Kidney (tissue), 14 donors: Measurements from ENCODE around the gene SLC19A3. TPM values are rescaled to one million over a fixed set of nuclear protein-coding genes. Genes with fewer than 3 reads are reported as not detected.

ENCODE experiments used
- DNase-seq, 5 donors: peaks; one replicate each; pipeline ENCODE4 v3.0.0-alpha.2; 2013 to 2020
- FAIRE-seq: peaks from 2 replicates; lab custom pipeline; 2012; peaks lifted over from hg19 to GRCh38; lab: Jason Lieb, UNC
- H3K27ac ChIP-seq, 2 donors: one replicate each; pipeline ENCODE4 v1.7.0; 2013; ENCODE audit warnings: low read depth in 2 of 2, low read length in 2 of 2, inconsistent platforms in 1 of 2
- H3K27me3 ChIP-seq: one replicate; pipeline ENCODE4 v1.7.1; 2013; ENCODE audit warnings: low read length, inconsistent platforms; ENCODE audit not compliant: control insufficient read depth, insufficient read depth
- H3K36me3 ChIP-seq, 3 donors: one replicate each; pipeline versions ENCODE4 v1.7.0 to v1.7.1; 2013; ENCODE audit warnings: low read length in 3 of 3, control low read depth in 1 of 3, inconsistent platforms in 1 of 3; ENCODE audit not compliant: insufficient read depth in 3 of 3, control insufficient read depth in 2 of 3
- H3K4me1 ChIP-seq, 3 donors: one replicate each; pipeline versions ENCODE4 v1.7.0 to v1.7.1; 2013; ENCODE audit warnings: low read length in 3 of 3, inconsistent platforms in 1 of 3, low read depth in 1 of 3; ENCODE audit not compliant: control insufficient read depth in 2 of 3, insufficient read depth in 2 of 3
- H3K4me3 ChIP-seq, 3 donors: one replicate each; pipeline versions ENCODE4 v1.7.0 to v1.8.1; 2013; ENCODE audit warnings: low read length in 3 of 3, control low read depth in 1 of 3, inconsistent platforms in 1 of 3
- H3K9ac ChIP-seq, 3 donors: one replicate each; pipeline versions ENCODE4 v1.7.0 to v1.7.1; 2013; ENCODE audit warnings: low read length in 3 of 3, control low read depth in 1 of 3, inconsistent platforms in 1 of 3
- H3K9me3 ChIP-seq, 3 donors: one replicate each; pipeline versions ENCODE4 v1.7.0 to v1.7.1; 2013; ENCODE audit warnings: low read length in 3 of 3, control low read depth in 1 of 3, inconsistent platforms in 1 of 3; ENCODE audit not compliant: control insufficient read depth in 2 of 3, insufficient read depth in 1 of 3
- intact Hi-C: fragments of 100-400 bp; cut with DNase I; formaldehyde crosslinking; loops from one replicate; pipeline ENCODE4 v1.11.1; 2022
- polyA plus RNA-seq: library from polyadenylated mRNA; stranded (reverse); fragments of 350-450 nt; fragmentation: Illumina TruSeq; extraction: RNeasy Lipid Tissue Mini Kit (QIAGEN cat#74804); gene quantifications from one replicate; pipeline ENCODE4 v1.2.3, GENCODE V29; 2014; ENCODE audit warnings: low read depth, low replicate concordance; ENCODE audit not compliant: insufficient read depth
- total RNA-seq: library from RNA; stranded (reverse); fragmentation: NEBNext Ultra II Directional; extraction: Animal tissue kit (Norgen Biotek cat#: 25700); gene quantifications from one replicate; pipeline ENCODE4 v1.2.1, GENCODE V29; 2021
- TF ChIP-seq, protein P1 (sequence below): IDR thresholded peaks from 3 replicates; pipeline ENCODE4 v1.5.1; 2012; ENCODE audit warnings: mild to moderate bottlenecking, moderate library complexity, borderline replicate concordance; ENCODE audit not compliant: insufficient read depth; ENCODE audit errors: extremely low read depth
- donor health status: control.
- donor health status: control.
- donor health status: control.
- donor health status: control.
- donor health status: control.
- donor health status: DM: yes; HTN: yes; CAD: no.
- donor health status: Normal renal cell carcinoma (clear cell type).

Gene SLC19A3
- total and polyA plus RNA-seq, 2 donors from 2014 or later = 4.4 to 8.3 TPM

DNA sequence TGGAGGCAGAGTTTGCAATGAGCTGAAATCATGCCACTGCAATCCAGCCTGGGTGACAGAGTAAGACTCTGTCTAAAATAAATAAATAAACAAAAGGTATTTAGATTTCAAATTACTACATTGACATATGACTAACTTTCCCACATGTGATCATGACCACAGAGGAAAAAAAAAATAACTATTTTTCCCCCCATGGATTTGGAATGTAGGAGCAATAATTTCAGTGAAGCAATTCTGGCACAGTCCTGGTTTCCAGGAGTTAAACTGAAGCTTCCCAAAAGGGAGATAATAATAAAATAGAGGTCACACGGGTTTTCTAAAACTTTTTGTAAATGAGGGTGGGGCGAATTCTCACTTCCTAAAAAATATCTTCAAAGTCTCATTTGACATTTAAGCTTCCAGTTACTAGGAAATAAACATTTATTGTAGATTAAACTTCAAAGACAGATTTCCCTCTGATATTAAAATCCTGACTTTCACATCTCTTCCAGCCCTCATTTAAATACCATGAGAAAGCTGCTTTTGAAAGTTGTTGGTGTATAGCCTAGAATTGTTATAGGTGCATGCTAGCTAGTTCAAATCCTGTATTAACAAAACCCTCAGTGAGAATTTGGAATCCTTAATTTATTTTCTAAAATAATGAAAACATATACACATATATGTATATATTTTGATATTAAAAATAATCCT lies 20.7 kb downstream of the SLC19A3 start:
- FAIRE-seq = no peak

DNA sequence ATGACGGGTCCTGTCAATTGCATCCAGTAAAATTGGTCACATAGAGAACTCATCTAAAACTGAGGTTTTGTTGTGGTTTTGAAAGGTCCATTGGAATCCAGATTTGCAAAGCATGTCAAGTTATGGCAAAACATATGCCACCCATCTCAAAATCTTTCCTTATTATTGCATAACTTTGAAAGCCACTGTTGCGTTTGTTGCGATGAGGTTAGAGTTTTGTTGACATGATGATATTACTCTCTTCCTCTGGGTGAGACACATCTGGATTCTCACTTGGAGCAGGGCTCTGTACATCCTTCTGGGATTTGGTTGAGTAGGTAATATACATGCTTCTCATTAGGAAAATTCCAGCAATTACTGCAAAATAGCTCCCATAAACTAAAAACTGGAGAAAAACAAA lies 30.6 kb downstream of the SLC19A3 start:
- intact Hi-C loops = no loop called here
- TF ChIP-seq, protein P1, sequence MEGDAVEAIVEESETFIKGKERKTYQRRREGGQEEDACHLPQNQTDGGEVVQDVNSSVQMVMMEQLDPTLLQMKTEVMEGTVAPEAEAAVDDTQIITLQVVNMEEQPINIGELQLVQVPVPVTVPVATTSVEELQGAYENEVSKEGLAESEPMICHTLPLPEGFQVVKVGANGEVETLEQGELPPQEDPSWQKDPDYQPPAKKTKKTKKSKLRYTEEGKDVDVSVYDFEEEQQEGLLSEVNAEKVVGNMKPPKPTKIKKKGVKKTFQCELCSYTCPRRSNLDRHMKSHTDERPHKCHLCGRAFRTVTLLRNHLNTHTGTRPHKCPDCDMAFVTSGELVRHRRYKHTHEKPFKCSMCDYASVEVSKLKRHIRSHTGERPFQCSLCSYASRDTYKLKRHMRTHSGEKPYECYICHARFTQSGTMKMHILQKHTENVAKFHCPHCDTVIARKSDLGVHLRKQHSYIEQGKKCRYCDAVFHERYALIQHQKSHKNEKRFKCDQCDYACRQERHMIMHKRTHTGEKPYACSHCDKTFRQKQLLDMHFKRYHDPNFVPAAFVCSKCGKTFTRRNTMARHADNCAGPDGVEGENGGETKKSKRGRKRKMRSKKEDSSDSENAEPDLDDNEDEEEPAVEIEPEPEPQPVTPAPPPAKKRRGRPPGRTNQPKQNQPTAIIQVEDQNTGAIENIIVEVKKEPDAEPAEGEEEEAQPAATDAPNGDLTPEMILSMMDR = no peak
- no peak overlapping the region for H3K9ac ChIP-seq
- no peaks in the 10 kb centered on the region for H3K9me3 ChIP-seq
- H3K27ac ChIP-seq = no peak overlapping the region
- H3K4me1 ChIP-seq = no peaks in the 10 kb centered on the region
- no peak overlapping the region for H3K4me3 ChIP-seq
- FAIRE-seq (no peak), DNase-seq (no peak)
- no peaks in the 10 kb centered on the region for H3K27me3 ChIP-seq
- no peaks in the 10 kb centered on the region for H3K36me3 ChIP-seq

More for the DNA sequence above, 20.7 kb downstream of the SLC19A3 start:
- H3K27ac ChIP-seq = no peak overlapping the region
- H3K4me3 ChIP-seq = no peak overlapping the region
- no peaks in the 10 kb centered on the region for H3K36me3 ChIP-seq
- TF ChIP-seq, protein P1 = no peak
- H3K27me3 ChIP-seq = no peaks in the 10 kb centered on the region
- no peaks in the 10 kb centered on the region for H3K9me3 ChIP-seq
- intact Hi-C loops = no loop called here
- no peaks in the 10 kb centered on the region for H3K4me1 ChIP-seq
- DNase-seq = no peak
- H3K9ac ChIP-seq = no peak overlapping the region

DNA sequence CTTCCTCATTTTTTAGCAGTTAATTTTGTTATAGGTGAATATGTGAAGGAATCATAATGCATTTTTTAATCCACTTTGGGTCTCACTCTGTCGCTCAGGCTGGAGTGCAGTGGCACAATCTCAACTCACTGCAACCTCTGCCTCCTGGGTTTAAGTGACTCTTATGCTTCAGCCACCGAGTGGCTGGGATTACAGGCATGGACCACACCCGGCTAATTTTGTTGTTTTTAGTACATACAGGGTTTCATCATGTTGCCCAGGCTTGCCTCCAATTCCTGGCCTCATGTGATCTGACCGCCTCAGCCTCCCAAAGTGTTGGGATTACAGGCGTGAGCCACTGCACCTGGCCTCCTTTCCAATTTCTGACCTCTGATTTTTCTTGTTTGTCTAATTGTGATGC lies 33.6 kb downstream of the SLC19A3 start:
- no peak for DNase-seq
- no peak for FAIRE-seq
- Histone ChIP-seq H3K4me1 (no peaks in the 10 kb centered on the region), H3K4me3 (no peak overlapping the region), H3K27ac (no peak overlapping the region), H3K27me3 (no peaks in the 10 kb centered on the region), H3K36me3 (no peaks in the 10 kb centered on the region), H3K9me3 (no peaks in the 10 kb centered on the region), H3K9ac (no peak overlapping the region)
- intact Hi-C loops = no loop called here
- TF ChIP-seq, protein P1 = no peak
